GM18867 (cell line): ENCODE data around the gene SNRNP27.
"Not testable (repeated sequence)": the region's sequence is repeated elsewhere in the genome, so short reads cannot be mapped to it uniquely, and the experiment has no call there.

Experiments
- ATAC-seq: cut with Tn5 transposase; IDR thresholded peaks from one replicate; pipeline ENCODE4 v1.9.1; 2021; ENCODE audit warnings: mild to moderate bottlenecking, moderate library complexity; ENCODE audit not compliant: unreplicated experiment

The SNRNP27 gene

DNA sequence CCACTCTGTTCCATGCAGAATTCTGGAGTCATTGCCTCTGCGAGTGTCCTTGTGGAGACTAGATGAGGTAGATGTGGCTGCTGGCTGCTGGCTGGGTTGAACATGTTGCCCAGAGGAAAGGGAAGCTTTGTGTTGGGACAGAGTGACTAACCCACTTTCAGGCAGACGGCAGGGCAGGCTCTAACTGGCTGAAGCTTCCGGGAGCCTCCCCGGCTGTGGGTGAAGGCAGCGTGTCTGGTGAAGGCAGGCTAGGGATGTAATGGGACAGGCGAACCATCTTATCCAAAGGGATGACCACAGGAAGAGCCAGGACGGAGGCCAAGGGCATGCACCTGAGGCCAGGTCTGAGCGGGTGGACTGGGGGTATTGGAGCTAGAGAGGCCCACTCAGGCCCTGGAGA is 51.7 kb downstream of the SNRNP27 start:
- no peak for ATAC-seq

DNA sequence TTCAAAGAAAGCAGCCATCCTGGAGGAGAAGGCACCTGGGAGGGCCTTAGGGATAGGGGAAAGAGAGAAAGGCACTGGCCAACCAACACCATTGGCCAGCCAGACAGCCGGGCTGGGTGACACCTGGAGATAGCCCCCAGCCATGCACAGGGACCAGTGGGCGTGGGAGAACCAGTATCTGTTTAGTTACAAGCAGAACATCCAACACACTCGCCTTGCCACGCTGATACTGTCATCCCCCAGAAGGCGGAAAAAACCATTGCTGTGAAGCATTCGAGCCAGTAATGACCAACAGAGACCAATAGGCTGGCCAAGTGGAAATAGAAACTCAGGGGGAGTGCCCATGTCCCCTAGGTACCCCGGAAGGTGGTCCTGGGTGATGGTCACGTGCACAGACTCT is 52.2 kb downstream of the SNRNP27 start:
- no peak for ATAC-seq

DNA sequence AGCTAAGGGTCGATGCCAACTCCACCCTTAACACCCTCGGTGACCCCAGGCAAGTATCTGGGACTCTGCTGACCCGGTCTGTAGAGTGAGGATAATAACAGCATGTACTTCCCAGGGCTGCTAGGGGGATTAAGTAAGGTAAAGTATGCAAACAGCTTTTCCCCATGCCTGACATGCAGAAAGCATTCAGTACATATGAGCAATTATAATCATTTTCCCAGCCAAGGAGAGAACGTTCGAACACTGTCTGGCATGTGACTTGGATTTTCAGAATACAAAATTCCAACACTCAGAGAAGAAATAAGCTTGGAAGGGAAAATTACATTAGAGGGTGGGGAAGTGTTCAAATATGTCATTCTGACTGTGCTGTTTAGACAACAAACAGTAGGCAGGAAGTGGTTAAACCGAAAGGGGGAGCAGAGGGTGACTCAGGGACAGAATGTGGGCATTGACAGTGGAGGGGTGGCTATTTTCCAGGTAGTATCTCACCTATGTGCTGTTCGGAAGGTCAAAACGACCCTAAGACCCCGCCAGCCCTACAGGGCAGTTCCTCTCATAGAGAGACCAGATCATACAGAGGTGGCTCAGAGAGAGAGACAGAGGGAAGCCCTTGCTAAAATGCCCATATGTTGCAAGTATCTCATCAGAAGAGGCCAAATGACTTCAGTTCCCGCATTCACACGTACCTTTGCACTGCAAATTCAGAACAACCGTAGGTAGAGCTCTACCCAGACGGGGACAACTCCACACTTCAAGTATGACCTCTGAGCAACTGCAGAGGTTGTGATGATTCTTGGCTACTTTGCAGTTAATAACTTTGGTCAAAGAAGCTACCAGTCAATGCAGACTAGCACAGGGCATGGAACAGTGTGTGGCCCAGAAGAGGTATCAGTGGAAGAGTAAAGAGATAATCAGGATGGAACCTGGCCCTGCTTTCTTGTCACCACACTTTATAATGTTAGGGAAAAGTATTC is 52.9 kb downstream of the SNRNP27 start:
- ATAC-seq, result peak; percentile 77

DNA sequence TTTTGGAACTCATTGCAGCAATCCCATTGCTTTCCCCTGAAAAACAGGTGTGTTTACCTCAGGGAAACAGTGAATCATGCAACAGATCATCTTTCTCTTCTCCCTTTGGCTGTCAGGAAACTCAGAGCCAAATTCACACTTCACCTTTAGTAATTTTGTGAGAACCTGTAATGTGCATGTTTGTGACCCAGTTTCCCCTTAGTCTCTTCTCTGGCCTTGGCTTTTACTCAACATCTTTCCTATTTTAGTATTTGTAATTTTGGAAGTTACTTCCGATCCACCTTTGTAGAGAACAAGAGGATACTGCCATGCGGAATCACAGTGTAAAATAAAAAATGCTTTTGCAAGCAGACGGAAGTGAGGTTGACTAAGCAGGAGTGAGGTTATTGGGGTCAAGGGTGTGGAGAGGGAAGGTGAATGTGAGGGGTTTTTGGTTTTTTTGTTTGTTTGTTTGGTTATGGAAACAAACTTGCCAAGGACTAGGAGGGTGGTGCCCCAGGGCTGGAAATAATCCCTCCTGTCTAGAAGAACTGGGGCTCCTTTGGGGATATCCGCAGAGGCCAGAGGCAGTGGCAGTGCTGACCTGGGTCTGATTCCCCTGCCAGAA is 53.7 kb downstream of the SNRNP27 start:
- ATAC-seq, result no peak

DNA sequence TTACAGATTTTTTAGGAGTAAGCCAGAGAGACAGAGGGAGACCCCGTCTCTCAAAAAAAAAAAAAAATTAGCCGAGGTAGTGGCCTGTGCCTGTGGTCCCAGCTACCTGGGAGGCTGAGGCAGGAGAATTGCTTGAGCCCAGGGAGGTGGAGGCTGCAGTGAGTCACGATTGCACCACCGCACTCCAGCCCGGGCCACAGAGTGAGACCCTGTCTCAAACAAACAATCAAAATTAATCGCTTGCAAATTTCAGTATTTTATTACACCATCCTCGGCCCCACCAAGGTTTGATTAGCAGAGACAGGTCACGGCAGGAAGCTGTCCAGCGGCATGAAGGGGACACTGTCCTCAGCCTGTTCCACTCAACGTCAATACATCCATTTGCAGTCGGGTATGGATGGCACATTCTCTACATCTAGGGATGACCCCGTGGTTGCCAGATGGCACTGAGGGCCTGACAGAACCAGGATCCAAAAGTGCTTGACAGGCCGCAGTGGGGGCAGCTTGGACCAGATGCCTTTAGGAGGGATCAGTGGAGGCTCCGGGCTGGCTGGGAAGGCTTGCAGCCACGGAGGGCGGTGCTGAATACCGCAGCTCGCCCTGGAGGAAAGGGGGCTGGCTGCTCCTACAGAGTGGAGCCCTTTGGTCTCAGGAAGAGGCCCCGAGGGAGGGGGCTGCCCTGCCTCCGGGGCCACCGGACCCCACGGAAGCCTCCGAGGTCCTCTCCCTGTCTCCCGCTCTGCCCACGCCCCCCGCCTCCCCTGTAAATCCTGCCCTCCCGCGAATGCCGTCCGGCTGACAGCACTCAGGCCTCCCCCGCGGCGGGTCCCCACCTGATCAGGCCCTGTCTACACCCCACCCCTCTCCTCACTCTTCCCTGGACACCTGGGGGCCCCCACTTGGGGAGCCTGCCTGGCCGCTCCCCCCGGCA is 54.5 kb downstream of the SNRNP27 start:
- no peak for ATAC-seq

DNA sequence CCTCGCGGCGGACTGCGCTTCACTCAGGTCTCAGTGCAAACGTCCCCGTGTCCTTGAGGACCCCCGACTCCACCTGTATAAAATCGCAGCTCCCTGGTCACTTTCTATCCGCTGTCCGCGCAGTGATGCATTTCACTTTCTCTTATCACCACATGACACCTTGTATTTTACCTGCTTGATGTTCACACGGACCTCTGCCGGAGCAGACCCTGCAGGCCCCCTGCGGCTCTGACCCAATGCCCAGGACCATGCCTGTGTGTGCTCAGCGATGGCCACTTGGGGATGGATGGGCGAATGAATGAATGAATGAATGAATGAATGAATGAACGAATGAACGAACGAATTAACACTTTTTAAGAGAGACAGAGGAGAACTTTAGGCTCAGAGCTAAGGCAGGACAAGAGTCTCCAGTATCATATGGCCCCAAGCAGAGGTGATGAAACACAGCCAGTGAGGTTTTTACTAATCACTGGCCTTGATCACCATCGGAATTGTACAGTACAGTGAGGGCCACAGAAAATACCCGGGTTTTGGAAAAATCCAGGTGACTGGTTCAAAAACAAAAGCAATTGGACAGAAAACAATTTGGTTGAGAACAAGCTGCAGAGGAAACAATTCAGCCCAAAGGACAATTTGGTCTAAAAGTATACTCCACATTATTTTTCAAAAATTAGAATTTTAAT is 55.3 kb downstream of the SNRNP27 start:
- ATAC-seq, result no peak

DNA sequence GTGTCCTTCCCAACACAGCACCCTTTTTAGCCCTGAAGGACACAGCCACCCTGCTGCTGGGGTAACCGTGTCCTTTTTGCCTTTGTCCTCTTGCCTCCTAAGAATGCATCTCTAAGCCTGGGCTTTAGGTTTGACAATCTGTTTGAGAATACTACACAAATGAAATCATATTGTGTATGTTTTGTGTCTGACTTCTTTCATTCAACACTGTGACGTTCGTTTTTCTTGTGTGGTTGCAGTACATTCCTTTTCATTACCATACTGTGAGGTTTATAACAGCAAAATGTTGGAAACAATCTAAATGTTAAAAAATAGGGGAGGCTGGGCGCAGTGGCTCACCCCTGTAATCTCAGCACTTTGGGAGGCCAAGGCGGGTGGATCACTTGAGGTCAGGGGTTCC is 56.5 kb downstream of the SNRNP27 start:
- no peak for ATAC-seq

DNA sequence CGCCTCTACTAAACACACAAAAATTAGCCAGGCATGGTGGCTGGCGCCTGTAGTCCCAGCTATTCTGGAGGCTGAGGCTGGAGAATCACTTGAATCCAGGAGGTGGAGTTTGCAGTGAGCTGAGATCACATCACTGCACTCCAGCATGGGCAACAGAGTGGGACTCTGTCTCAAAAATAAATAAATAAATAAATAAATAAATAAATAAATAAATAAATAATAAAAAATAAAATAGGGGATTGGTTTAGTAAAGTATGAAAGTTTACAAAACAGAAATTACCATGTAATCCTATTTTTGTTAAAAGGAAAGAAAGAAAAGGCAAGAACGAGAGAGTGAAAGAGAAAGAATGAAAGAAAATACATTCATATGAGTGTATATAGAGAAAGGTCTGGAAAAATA is 56.9 kb downstream of the SNRNP27 start:
- ATAC-seq, result not testable (repeated sequence)

DNA sequence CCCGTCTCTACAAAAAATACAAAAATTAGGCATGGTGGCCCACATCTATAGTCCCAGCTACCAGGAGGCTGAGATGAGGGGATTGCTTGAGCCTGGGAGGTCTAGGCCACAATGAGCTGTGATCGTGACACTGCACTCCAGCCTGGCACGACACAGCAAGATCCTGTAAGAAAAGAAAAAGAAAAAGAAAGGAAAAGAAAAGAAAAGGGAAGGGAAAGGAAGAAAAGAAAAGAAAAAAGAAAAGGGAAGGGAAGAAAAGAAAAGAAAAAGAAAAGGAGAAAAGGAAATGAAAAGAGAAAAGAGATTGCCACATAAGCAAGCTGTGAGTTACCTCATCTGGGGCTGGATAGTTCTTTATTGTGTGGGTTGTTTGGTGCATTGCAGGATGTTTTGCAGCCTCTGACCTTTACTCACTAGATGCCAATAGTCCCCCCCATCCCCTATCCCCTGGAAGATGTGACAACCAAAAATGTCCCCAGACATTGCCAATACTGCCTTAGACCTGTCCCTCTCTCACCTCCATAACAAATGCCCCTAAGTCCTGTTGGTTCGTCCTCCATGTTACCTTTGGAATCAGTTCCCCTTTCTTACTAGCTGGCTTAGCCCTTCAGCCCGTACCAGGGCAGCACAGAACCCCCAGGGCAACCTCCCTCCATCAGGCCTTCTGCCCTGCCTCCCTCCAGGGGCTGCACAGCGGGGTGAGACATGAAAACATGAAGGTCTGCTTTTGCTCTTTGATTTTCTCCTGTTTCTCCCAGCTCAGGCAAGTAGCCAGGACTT is 58.8 kb downstream of the SNRNP27 start:
- ATAC-seq, result no peak

DNA sequence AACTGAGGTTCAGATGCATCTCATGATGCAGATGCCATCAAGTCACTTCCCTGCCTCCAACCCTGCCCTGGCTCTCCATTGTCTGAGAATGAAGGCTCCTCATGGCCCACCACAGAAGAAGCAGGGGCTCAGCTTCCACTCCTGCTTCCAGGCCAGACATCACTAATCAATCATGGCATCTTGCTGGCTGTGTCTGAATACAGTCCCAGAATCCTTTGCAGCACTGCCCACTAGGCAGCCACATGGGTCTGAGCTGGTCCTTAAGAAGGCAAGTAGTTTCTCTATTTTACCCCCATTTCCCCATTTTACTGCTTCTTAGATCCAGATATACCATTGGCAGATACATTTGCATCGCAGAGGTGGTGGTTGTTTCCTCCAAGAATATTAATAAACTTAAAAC is 60.3 kb downstream of the SNRNP27 start:
- ATAC-seq, result no peak
